Aorta (tissue), 5 donors: ENCODE data around the gene C16orf89. TPM values are rescaled to one million over a fixed set of nuclear protein-coding genes. Genes with fewer than 3 reads are reported as not detected.
"Not testable (repeated sequence)": the region's sequence is repeated elsewhere in the genome, so short reads cannot be mapped to it uniquely, and the experiment has no call there.

Experiments used
- ATAC-seq: fragments of 200-7000 bp; cut with Tn5 transposase; one replicate; pipeline ENCODE4 v1.9.1; 2022; ENCODE audit warnings: moderate library complexity; ENCODE audit not compliant: low FRiP score
- DNase-seq, 2 donors: peaks; one replicate each; pipeline ENCODE4 v3.0.0-alpha.2; 2020
- H3K27ac ChIP-seq, 2 donors: one replicate each; pipeline ENCODE4 v1.5.1; 2013; ENCODE audit warnings: low read length in 2 of 2, mild to moderate bottlenecking in 2 of 2, moderate library complexity in 2 of 2, control low read depth in 1 of 2, inconsistent platforms in 1 of 2, low read depth in 1 of 2
- H3K27me3 ChIP-seq, 2 donors: one replicate each; pipeline ENCODE4 v1.6.1; 2013; ENCODE audit warnings: control low read depth in 1 of 2, low read length in 1 of 2, mild to moderate bottlenecking in 1 of 2, moderate library complexity in 1 of 2; ENCODE audit not compliant: insufficient read depth in 2 of 2, control insufficient read depth in 1 of 2
- H3K36me3 ChIP-seq, 2 donors: one replicate each; pipeline ENCODE4 v1.6.1; 2013; ENCODE audit warnings: control low read depth in 1 of 2, low read length in 1 of 2, mild to moderate bottlenecking in 1 of 2; ENCODE audit not compliant: insufficient read depth in 2 of 2, control insufficient read depth in 1 of 2
- H3K4me1 ChIP-seq, 2 donors: one replicate each; pipeline ENCODE4 v1.6.1; 2013; ENCODE audit warnings: low read length in 2 of 2, control low read depth in 1 of 2, mild to moderate bottlenecking in 1 of 2, moderate library complexity in 1 of 2; ENCODE audit not compliant: insufficient read depth in 2 of 2, control insufficient read depth in 1 of 2
- H3K4me3 ChIP-seq, 2 donors: one replicate each; pipeline ENCODE4 v1.5.1; 2013; ENCODE audit warnings: low read length in 2 of 2, control low read depth in 1 of 2, mild to moderate bottlenecking in 1 of 2
- H3K9me3 ChIP-seq: one replicate; pipeline ENCODE4 v1.6.1; 2013; ENCODE audit warnings: mild to moderate bottlenecking, low read length; ENCODE audit not compliant: control insufficient read depth
- WGBS, 2 donors: extraction: QIAGEN DNeasy Blood & Tissue Kit; methylation state at CpG; one replicate each; pipeline ENCODE4 v1.1.7; 2013; 5-methylcytosine and 5-hydroxymethylcytosine counted together
- intact Hi-C, 2 donors: fragments of 100-400 bp; cut with DNase I; formaldehyde crosslinking; loops; one replicate each; pipeline versions ENCODE4 v1.14.2 to v1.15.0; 2022
- polyA plus RNA-seq, 2 donors: library from polyadenylated mRNA; stranded (reverse); fragments of 200-250 nt; gene quantifications; one replicate each; pipeline ENCODE4 v1.2.3, GENCODE V29; 2013
- total RNA-seq, 2 donors: library from RNA; stranded (reverse); fragmentation: NEBNext Ultra II Directional; extraction: Animal tissue kit (Norgen Biotek cat#: 25700); gene quantifications; one replicate each; pipeline ENCODE4 v1.2.1, GENCODE V29; 2021
- donor health status: healthy with polysubstance abuse.
- donor health status: Bipolar disorder and iron deficiency.
- donor health status: DM: no; HTN: no; CAD: no.
- donor health status: DM: no; HTN: no; CAD: no.
- donor health status: DM: yes; HTN: yes; CAD: no.

C16orf89 gene
- total and polyA plus RNA-seq, 4 donors = 1.9 to 31.6 (median 8.7) TPM

- DNase-seq = peak in 1 of 2 donors; percentile 55
- no peaks in the 10 kb centered on the region for H3K9me3 ChIP-seq
- intact Hi-C loops = no loop called here
These were observed 6.2 kb downstream of the C16orf89 start for GRCh38 chr16:5059386-5060072.

GRCh38 chr16:5058476-5058875, 7.3 kb downstream of the C16orf89 start:
- no peak overlapping the region for H3K27ac ChIP-seq
- intact Hi-C loops = no loop called here
- WGBS, 2 donors = 34 to 42% methylated on average over 7 of the region's 7 CpGs
- H3K4me1 ChIP-seq = no peaks in the 10 kb centered on the region
- peak in 1 of 2 donors; percentile 65 for DNase-seq
- H3K4me3 ChIP-seq = no peak overlapping the region
- no peaks in the 10 kb centered on the region for H3K27me3 ChIP-seq
- H3K9me3 ChIP-seq = no peaks in the 10 kb centered on the region
- ATAC-seq = no peak
- H3K36me3 ChIP-seq = no peaks in the 10 kb centered on the region

More at GRCh38 chr16:5059386-5060072, 6.2 kb downstream of the C16orf89 start:
- H3K4me1 ChIP-seq = no peaks in the 10 kb centered on the region
- 73 to 80% methylated on average over 6 of the region's 6 CpGs for WGBS, 2 donors
- H3K36me3 ChIP-seq = no peaks in the 10 kb centered on the region
- no peak for ATAC-seq
- H3K27me3 ChIP-seq = no peaks in the 10 kb centered on the region
- H3K4me3 ChIP-seq = no peak overlapping the region
- no peak overlapping the region for H3K27ac ChIP-seq

GRCh38 chr16:5056352-5056751, 9.4 kb downstream of the C16orf89 start:
- no peak for ATAC-seq
- H3K9me3 ChIP-seq = no peaks in the 10 kb centered on the region
- no peak overlapping the region for H3K4me3 ChIP-seq
- 16 to 19% methylated on average over 11 of the region's 11 CpGs for WGBS, 2 donors
- H3K36me3 ChIP-seq = no peaks in the 10 kb centered on the region
- no peaks in the 10 kb centered on the region for H3K27me3 ChIP-seq
- intact Hi-C loops = no loop called here
- peak in 1 of 2 donors; percentile 75 for DNase-seq
- H3K27ac ChIP-seq = no peak overlapping the region
- H3K4me1 ChIP-seq = no peaks in the 10 kb centered on the region

GRCh38 chr16:5054876-5055865, 10.6 kb downstream of the C16orf89 start:
- ATAC-seq = no peak
- 86 to 88% methylated on average over 16 of the region's 16 CpGs for WGBS, 2 donors

GRCh38 chr16:5046914-5047313, 18.8 kb downstream of the C16orf89 start:
- H3K4me1 ChIP-seq = no peaks in the 10 kb centered on the region
- H3K27ac ChIP-seq = no peak overlapping the region
- DNase-seq = peak in 1 of 2 donors; percentile 6
- no peak overlapping the region for H3K4me3 ChIP-seq
- ATAC-seq = no peak
- WGBS, 2 donors = 72 to 74% methylated on average over 2 of the region's 2 CpGs
- no peaks in the 10 kb centered on the region for H3K27me3 ChIP-seq
- no peaks in the 10 kb centered on the region for H3K9me3 ChIP-seq
- intact Hi-C loops = no loop called here
- no peaks in the 10 kb centered on the region for H3K36me3 ChIP-seq

More at GRCh38 chr16:5054876-5055865, 10.6 kb downstream of the C16orf89 start:
- intact Hi-C loops = no loop called here
- Histone ChIP-seq H3K9me3 (no peaks in the 10 kb centered on the region), H3K4me3 (no peak overlapping the region), H3K27ac (no peak overlapping the region), H3K4me1 (no peaks in the 10 kb centered on the region), H3K27me3 (no peaks in the 10 kb centered on the region), H3K36me3 (no peaks in the 10 kb centered on the region)
- peak in 1 of 2 donors; percentile 53 for DNase-seq

- Histone ChIP-seq H3K36me3 (no peaks in the 10 kb centered on the region), H3K9me3 (no peaks in the 10 kb centered on the region), H3K27me3 (no peaks in the 10 kb centered on the region), H3K4me3 (no peak overlapping the region), H3K4me1 (no peaks in the 10 kb centered on the region), H3K27ac (no peak overlapping the region)
- 86 to 88% methylated on average over 10 of the region's 10 CpGs for WGBS, 2 donors
- no peak for ATAC-seq
- DNase-seq = peak in 1 of 2 donors; percentile 50
- intact Hi-C loops = no loop called here
These were observed 20.1 kb downstream of the C16orf89 start for GRCh38 chr16:5045499-5046115.

- 92 to 93% methylated on average over 11 of the region's 11 CpGs for WGBS, 2 donors
- H3K27me3 ChIP-seq, intact Hi-C loops, H3K4me3 ChIP-seq, H3K9me3 ChIP-seq, ATAC-seq, H3K4me1 ChIP-seq, H3K27ac ChIP-seq, DNase-seq, H3K36me3 ChIP-seq: not testable (repeated sequence)
These were observed 21.2 kb downstream of the C16orf89 start for GRCh38 chr16:5044581-5044980.

GRCh38 chr16:5044011-5044540, 21.7 kb downstream of the C16orf89 start:
- Histone ChIP-seq H3K36me3 (no peaks in the 10 kb centered on the region), H3K9me3 (no peaks in the 10 kb centered on the region), H3K4me3 (no peak overlapping the region), H3K27me3 (no peaks in the 10 kb centered on the region), H3K27ac (no peak overlapping the region), H3K4me1 (no peaks in the 10 kb centered on the region)
- DNase-seq (peak in 1 of 2 donors; percentile 57), ATAC-seq (no peak)
- intact Hi-C loops = no loop called here
- WGBS, 2 donors = 89 to 93% methylated on average over 8 of the region's 8 CpGs
